GM18519 (cell line): Measurements from ENCODE around the gene TAPBP.
A peak's percentile ranks its signal among the peaks of the same experiment; 100 is the strongest.

Experiments used
- ATAC-seq: cut with Tn5 transposase; IDR thresholded peaks from one replicate; pipeline ENCODE4 v1.9.1; 2021; ENCODE audit warnings: mild to moderate bottlenecking, moderate library complexity; ENCODE audit not compliant: unreplicated experiment, low FRiP score

Gene TAPBP

DNA sequence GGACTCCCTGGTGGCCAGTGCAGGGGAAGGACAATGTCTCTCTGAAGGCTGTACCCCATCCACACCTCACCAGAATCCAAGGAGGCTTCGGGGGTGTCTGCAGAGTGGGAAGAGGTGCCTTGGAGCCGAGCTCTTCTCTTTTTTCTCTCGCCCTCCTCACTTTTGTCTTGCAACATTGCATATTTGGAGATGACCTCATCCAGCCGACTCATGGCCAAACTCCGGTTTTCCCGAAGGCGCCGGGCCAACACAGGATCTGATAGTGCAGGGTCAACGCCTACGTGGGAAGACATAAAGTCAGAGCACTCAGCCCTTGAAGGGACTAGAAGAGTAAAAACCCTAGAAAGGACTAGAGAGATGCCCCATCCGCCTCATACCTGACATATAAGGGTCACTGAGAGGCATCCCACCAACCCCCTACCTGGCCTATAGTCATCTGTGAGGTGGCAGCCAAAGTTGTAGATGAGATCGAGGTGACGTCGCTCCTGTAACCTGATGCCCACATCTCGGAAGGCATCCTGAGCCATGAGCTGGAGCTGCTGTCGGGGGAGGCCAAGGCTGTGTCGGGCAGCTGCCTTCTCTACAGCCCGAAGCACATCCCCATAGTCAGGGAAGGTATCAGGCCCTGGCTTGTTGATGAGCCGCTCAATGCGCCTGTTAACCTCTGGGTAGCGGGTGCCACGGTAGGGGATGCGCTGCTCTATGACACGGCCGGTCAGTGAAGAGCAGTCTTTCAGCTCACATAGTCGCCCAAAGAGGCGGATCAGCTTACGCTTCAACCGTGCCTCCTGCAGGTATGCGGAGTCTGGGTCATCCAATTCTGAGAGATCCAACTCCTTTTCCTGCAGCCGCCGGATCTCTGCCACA lies 6.7 kb upstream of the TAPBP start:
- no peak for ATAC-seq

DNA sequence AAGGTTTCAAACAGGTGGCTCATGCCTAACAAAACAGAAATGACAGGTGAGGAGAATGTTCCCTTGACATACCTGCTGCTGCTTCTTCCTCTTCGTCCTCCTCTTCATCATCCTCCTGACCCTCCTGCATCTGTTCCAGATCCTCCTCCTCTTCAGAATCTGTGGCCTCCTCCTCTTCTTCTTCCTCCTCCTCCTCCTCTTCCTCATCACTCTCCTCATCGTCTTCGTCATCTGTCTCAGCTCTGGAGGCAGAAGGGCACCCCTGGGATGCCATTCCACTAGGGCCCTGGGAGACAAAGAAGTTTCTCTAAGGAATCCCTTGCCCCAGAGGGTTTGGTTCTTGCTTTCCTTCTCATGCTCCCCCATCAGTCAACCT lies 6.0 kb upstream of the TAPBP start:
- ATAC-seq: no peak

DNA sequence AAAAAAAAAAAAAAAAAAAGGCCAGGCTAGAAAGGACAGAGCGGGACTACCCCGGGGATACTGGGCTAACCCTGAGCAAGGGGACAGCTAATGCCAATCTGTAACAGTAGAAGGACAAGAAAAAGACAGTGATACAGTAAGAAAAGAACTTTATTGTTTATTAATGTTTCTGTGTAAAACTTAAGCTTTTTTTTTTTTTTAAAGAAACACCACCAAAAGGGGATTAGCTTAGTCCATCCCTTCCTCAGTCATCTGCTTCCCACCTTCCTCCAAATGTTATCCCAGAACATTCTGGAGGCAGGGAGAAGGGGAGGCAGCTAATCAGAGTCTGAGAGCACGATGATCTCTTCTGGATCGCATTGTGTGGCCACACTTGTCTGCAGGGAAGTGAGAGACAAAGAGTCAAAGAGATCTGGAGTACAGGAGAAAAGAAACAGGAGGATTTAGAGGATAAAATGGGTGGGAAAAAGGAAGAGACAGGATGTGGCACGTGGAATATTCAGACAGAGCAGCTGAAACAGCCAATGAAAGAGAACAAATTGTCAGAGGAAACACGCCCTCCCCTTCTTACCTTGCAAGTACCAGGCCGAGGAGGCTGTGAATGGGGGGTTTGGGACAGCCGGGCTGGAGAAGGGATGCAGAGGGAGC lies 4.7 kb upstream of the TAPBP start:
- ATAC-seq: no peak

DNA sequence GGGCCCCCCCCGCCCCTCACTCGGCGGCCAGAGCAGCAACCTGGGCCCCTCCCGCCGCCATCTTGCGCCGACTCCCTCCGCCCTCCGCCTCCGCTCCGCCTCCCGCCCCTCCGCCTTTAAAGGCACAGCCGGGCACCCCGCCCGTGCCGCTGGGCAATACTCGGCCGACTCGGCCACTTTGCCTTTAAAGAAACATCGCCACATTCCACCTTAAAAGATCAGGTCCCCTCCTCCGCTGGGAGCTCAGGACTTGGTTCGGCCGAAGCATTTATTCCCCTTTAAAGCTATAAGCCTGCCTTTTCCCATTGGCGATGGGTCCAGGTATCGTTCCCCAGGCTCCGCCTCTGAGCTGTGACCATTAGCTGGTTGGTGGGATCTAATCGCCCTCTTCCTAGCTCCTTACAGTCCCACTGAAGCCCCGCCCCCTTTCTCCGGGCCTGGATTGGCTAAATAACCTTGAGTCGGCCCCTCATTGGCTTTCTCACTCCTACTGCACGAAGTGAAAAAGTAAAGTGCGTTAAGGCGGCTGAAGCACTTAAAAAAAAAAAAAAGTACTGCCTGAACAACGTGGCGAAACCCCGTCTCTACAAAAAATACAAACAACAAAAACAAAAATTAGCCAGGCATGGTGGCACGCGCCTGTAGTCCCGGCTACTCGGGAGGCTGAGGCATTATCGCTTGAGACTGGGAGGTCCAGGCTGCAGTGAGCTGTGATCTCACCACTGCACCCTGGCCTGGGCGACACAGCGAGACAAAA lies 4.0 kb upstream of the TAPBP start, which contains the start of gene ZBTB22:
TSS of gene ZBTB22 (minus strand) at position 76 of the 757 bp plus-strand sequence. CDS start 828 bp downstream, outside the sequence.
- ATAC-seq: no peak

DNA sequence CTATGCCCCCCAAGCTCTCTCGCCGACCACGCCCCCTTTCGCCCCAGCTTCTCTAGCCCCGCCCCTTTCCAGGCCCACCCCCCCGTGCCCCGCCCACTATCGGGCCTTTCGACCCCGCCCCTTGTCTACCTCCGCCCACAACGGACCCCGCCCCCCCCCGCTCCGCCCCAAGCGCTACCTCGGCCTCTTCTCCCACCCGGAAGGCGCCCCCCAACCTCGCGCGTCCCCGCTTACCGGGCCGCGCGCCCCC lies 3.5 kb upstream of the TAPBP start:
- ATAC-seq: no peak

DNA sequence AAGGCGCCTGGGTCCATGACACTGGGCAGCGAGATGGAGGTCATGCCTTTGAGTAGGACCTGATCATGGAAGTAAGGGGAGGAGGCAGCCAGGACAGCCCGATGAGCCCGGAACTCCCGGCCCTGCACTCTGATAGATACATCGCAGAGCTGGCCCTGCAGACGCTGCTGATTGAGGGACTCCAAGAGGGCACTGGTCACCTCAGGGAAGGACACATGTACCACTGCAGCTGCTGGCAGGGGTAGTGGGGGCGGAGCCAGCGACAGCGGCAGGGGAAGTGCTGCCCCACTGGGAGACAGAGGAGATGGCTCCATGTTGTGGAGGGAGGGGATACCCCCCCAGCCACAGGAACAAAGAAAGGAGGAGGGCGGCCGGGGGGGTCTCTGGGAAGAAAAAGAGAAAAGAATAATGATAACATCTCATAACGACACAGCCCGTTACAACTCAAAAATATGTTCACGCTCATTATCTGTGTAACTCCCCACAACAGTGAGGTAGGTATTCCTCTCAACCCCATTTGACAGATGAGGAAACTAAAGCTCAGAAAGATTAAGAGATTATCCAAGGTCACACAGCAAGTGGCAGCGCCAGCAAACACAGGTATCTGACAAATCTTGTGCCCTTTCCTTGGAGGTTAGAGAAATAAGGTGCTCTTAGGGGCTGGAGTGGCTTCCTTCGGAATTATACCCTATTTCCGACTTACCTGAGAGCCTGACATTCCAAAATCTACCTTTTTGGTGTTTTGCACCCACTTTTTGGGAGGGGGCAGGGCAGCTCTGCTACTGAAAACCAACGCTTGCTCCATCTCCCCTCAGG lies 2.9 kb upstream of the TAPBP start:
- ATAC-seq: no peak

DNA sequence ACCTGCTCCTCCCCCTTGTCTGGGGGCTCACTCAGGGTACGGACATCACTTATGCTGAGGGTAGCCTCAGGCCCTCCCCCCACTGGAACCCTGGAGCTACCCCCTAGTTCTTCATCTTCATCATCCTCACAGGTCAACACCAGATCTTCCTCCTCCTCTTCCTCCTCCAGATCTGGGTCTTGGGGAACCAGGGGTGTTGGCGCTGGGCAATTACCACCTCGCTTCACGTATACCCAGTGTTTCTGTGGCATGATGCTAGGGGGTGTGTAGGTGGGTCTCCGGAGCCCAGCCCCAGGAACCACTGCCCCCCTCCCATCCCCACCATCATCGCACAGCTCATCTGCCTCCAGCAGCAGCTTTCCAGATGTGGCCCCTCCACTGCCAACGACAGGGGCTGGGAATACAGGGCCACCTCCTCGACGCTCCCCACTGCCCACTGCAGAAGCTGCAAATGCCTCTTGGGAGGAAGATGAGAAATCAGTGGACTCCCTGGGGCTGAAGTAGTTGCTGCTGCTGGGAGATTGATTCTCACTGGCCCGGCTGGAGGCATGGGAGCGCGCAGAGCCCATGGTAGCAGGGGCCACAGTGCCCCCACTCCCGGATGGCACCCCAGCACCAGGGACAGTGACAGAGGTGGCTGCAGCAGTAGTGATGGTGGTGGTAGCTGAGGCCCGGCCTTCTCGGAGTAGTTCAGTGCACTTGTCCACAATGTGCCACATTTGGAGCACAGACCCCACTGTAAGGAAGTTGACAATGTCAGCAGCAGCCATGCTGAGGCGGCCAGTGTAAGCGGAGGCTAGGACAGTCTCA lies 2.1 kb upstream of the TAPBP start:
- ATAC-seq: no peak

DNA sequence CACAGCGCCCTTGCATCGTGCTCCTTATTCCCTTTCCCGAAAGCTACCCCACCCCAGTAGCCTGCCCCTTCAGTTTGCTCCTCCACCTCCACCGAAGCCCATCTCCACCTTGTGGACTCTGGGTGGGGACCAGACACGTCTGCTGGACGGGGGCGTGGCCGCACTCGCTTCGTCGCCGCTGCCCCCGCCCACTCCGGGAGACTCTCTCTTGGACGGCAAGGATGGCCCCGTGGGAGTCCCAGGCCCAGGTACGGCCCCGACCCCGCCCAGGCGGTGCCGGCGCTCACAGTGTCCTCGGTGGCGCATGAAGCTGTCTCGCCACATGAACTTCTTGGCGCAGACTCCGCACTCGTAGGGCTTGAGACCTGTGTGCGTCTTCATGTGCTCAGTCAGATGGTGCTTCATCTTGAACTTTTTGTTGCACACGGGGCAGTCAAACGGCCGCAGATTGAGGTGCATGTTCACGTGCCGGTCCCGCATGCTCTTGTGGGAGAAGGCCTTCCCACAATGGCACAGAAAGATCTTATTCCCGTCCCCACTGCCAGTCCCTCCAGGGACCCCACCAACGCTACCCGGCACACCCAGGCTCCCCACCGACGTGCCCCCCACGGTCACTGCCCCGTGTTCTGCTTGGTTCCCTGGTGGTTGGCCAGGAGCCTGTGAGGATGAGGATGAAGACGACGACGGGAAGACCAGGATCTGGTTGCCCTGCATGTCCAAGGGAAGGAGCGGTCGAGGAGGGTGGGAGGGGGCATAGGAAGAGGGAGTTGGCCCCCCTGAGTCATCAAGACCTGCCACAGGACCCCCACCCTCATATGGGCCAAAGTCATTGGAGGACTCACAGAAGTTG lies 1.3 kb upstream of the TAPBP start:
- ATAC-seq: no peak

DNA sequence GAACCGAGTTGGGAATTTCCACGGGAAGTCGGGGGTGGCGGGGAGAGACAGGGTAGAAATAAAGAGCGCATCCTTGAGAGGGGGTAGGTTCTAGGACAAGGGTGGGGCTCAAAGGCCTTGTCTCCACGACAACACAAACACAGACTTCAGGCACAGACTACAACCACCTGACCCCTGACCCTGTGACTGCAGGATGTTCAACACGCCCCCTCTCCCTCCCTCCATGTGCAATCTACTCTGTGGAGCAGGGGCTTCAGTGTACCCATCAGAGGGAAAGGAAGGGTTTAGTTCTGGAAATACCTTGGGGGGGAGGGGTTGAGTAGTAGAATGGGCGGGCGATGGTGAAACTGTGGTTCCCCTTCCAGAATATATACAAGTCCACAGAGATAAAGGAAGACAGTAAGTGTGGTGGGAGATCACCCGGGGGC lies 651 bp upstream of the TAPBP start:
- ATAC-seq: no peak

DNA sequence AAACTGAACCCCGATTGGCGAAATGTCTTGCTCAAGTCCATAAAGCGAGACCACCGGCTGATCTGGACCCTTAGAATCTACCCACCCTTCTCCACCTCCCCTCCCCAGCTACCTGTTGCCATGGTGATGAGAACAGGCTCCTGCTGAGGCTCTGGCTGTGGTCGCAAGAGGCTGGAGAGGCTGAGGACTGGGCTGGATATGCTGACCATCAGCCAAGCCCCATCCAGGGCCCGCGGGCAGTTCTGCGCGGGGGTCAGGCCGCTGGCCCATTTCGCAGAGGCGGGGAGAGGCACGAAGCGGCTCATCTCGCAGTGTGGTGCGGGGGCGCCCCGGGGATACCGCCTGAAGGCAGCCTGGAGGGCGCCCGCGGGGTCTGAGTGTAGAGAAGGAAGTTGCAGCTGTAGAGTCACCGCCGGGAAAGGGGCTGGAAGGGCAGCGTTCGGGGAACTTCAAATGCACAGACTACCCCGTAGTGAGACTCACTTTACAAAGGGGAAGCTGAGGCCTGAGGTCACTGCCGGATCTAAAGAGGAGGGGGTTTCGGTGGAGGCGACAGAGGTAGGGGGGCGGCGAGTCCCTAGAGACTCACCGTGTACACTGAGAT lies 671 bp downstream of the TAPBP start:
- no peak for ATAC-seq

DNA sequence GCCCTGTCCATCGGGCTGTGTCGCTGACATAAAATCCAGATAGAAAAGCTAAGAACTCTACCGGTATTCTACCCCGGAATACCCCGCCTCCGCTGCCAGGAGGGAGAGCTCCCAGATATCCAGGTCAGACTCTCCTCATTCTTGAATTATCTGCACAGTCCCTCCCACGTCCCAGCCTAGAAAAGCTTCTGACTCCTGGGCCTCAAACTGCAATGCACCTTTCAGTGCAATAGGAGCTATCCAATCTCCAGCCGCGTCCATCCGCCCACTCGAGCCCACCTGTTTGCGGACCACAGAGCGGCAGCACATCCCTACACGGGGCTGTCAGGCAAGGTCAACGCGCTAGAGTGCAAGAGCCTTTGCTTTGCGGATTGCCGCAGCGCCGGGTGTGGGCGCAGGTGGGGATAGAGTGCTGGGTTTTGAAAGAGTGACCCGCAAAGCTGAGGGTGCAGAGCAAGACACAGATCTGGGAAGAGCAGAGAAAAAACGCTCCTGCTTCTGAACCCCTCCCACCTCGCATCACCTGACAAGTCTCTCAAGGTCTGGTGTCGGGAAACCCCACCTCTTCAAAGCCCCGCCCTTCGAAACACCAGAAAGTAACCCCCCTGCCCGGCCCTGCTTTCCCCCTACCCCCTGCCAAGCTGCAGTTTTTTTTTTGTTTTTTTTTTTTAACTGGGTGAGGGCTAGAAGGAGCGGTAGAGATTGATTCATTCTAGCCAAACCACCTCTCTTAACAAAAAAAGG lies 1.3 kb downstream of the TAPBP start:
- ATAC-seq: no peak

DNA sequence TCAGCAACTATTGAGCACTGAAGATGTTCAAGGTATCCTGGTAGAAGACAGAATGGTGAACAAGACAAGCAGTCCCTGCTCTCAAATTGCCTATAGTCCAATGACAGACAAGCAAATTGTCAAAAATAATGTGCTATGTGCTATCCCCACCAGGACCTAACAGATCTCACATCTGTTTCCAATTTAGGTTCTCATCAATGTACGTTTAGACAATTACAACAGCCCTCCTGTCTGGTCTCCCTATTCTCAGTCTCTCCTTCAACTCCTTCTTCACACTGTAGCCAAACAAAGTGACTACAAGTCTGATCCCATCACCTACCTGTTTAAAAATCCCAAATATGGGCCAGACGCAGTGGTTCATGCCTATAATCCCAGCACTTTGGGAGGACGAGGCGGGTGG lies 7.5 kb downstream of the TAPBP start:
- no peak for ATAC-seq

DNA sequence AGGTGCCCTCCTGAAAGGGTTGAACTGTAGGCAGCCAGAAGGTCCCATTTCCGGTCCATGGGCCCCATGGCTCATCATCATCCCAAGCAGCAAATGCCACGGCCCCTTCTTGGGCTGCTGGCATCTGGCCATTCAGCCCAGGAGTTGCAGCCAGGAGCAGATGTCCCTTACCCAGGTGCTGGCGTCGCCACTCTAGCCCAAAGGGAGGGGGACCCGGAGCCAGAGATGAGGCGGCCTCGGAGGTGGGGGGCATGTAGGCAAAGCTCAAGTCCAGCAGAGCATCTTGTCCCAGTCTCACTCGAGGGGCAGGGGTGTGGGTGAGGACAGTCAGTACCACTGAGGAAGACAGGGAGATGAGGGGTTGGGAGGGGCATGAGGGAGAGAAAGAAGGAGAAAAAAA lies 8.8 kb downstream of the TAPBP start:
- ATAC-seq: no peak

DNA sequence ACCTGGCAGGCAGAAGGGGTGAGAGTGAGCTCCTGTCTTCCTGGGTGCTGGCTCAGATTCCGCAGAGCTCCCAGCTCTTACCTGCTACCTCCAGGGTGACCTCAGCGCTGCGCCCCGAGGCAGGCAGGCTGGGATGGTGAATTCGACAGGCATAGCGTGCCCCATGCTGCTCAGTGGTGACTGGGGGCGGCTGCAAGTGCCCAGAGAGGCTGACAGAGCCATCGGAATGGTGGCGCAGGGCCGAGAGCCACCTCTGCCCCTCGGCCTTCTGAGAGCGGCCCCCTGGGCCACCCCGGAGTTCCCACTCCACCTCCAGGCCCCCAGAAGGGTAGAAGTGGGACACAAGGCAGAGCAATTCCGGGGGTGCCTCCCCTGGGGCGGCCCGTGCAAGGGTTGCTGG lies 9.7 kb downstream of the TAPBP start:
- ATAC-seq: no peak

DNA sequence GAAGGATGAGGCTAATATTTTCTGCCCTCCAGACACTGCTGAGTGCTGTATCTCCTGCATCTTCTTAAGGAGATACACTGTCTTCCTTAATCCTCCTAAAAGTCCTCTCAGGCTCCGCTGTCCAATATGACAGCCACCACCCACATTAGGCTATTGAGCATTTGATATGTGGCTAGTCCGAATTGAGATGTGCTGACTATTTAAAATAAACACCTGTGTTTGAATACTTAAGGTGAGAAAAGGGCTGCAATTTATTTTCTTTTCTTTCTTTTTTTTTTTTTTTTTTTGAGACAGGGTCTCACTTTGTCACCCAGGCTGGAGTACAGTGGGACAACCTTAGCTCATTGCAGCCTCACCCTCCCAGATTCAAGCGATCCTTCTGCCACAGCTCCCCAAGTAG lies 12.0 kb downstream of the TAPBP start:
- no peak for ATAC-seq

DNA sequence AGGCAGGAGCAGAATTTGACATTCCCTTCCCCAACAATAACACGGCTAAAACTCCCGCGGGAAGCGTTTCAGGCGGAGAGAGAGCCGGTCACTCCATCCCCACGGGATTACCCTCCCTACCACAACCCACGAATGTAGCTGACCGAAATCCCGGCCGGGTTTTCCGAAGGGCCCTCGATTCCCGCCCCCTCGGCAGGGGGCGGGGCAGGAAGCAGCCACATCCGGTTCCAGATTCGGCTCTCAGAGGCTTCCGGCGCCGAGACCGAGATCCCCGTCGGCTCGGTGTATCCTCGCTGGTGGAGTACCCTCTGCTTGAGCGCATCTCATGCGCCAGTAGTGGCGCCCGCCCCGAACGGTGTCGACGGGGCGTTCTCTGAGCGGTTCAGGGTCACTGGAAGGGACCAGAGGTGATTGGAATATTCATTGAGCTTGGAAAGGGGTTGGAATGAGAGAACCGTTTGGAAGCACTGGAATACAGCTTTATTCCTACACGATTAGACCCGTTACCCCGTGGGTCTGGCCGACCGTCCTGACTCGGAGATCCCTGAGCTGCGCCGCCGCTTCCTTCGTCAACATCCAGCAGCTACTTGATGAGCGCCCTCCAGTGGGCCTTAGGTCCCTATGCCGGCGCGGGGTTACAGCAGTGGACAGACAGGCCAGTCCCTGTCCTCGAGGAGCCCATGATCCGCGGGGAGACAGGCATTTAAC lies 14.5 kb downstream of the TAPBP start:
- ATAC-seq: peak; percentile 50

DNA sequence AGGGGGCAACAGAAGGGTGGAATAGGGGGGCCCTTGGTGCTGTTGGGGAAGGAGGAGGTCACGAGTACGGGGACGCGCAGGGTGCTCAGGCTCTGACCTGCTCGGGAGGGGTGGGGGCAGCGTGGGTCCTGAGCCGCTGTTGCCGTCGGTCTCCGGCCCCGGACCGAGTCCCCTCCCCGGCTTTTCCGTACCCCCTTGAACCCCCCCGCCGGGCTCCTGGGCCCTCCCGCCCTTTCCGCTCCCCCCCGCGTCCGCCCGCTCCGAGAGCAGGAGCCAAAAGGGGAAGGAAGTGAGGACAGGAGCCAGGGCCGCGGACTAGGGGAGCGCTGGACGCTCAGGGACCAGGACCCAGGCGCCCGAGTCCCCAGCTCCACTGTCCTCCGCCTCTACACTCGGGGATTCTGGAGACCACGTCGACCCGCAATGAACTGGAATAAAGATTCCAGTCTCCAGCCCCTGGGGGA lies 15.1 kb downstream of the TAPBP start, which contains the start of gene RGL2:
TSS of gene RGL2 (minus strand) at position 170 of the 464 bp plus-strand sequence. CDS start 332 bp downstream, outside the sequence.
- peak; percentile 8 for ATAC-seq
